Subcutaneous adipose tissue (tissue), 4 donors: ENCODE data around the gene PROSER3. TPM values are rescaled to one million over a fixed set of nuclear protein-coding genes. Genes with fewer than 3 reads are reported as not detected.

Experiments used
- CTCF ChIP-seq: fragments of 450-650 bp; IDR thresholded peaks from one replicate; pipeline ENCODE4 v1.5.1; 2016; ENCODE audit warnings: low read depth, mild to moderate bottlenecking, control low read depth, antibody characterized with exemption, moderate library complexity
- total RNA-seq, 4 donors: library from RNA; depleted of rRNA; stranded (reverse); fragments of >200 nt; gene quantifications; one replicate each; pipeline ENCODE4 v1.1.0, GENCODE V29; 2016

The PROSER3 gene
- total RNA-seq, 4 donors from 2014 or later, result 2.8 to 5.7 (median 3.5) TPM

GRCh38 chr19:35724560-35724959 lies 33.4 kb upstream of the PROSER3 start:
- TF ChIP-seq CTCF, result no peak

- no peak for TF ChIP-seq CTCF
These were observed 32.6 kb upstream of the PROSER3 start for GRCh38 chr19:35725216-35725861.

DNA sequence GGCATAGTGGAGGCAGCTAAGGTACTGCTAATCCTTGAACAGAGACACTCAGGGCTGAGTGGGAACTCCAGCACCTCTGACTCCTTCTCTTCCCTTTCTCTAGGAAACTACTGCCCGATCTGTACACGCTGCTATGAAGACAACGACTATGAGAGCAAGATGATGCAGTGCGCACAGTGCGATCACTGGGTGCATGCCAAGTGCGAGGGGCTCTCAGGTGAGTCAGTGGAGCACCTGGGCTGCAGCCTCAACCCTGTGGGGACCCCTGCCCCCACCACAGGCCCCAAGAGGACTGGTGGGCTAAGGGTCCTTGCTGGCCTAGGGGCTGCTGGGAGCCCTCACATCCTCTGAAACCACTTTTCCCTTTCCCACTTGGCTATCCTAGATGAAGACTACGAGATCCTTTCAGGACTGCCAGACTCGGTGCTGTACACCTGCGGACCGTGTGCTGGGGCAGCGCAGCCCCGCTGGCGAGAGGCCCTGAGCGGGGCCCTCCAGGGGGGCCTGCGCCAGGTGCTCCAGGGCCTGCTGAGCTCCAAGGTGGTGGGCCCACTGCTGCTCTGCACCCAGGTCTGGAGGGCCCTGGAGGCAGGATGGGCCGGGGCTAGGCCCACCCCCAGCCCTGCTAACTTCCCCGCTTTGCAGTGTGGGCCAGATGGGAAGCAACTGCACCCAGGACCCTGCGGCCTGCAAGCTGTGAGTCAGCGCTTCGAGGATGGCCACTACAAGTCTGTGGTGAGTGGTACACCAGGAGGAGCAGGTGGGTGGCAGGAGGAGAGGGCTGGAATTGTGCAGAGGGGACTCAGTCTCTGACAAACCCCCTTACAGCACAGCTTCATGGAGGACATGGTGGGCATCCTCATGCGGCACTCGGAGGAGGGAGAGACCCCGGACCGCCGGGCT lies 30.7 kb upstream of the PROSER3 start:
- TF ChIP-seq CTCF, result no peak

GRCh38 chr19:35727956-35728706 lies 29.8 kb upstream of the PROSER3 start:
- no peak for TF ChIP-seq CTCF

DNA sequence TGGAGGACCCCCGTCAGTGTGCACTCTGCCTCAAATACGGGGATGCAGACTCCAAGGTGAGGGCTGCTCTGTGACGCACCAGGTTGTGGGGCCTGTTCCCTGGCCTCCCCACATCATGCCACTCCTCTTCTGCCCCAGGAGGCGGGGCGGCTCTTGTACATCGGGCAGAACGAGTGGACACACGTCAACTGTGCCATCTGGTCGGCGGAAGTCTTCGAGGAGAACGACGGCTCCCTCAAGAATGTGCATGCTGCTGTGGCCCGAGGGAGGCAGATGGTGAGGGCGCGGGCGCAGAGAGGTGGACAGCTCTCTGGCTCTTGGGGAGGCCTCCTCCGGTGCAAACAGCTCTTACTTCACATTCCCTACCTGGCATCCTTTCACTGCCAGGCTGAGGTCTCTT lies 29.0 kb upstream of the PROSER3 start:
- no peak for TF ChIP-seq CTCF

GRCh38 chr19:35729763-35730162 lies 28.2 kb upstream of the PROSER3 start:
- TF ChIP-seq CTCF, result no peak

DNA sequence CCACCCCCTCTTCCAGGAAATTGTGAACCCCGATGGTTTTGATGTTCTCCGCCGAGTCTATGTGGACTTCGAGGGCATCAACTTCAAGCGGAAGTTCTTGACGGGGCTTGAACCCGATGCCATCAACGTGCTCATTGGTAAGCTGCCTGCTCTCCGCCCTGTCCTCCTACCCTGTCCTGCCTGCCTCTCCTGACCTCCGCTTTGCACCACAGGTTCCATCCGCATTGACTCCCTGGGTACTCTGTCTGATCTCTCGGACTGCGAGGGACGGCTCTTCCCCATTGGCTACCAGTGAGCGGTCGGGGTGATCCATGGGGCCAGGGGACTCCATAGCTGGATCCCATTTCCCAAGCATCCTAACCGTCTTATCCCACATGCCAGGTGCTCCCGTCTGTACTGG lies 27.6 kb upstream of the PROSER3 start:
- TF ChIP-seq CTCF, result no peak
